ENCODE data around the gene GIPR. TPM values are rescaled to one million over a fixed set of nuclear protein-coding genes. Genes with fewer than 3 reads are reported as not detected.
A peak's percentile ranks its signal among the peaks of the same experiment; 100 is the strongest.

GIPR gene
- total and polyA plus RNA-seq, 2 experiments from 2014 or later, result 0.42 to 1.2 TPM

DNA sequence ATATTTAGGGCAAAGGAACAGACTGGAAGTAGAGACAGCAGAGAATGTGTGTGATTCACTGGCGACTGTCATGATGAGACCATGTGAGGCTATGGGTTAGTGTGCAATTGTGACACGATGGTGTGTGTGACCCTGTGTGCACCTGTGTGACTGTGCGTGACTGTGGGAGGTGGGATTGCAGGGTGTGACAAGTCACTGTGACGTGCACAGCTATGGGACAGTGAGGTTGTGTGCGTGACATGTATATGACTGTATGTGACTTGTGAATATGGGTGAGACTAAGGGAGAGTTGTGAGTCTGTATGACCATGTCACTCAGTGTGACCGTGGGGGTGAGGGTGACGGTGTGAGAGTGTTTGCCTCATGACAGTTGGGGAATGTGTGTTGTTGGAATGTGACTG lies 3.4 kb upstream of the GIPR start:
- no peak overlapping the region for H3K27ac Mint-ChIP-seq
- peaks cover 12% of the 10 kb centered on the region for H3K4me1 Mint-ChIP-seq
- Histone ChIP-seq H3K4me3 (no peak overlapping the region), H3F3A (replicated peaks; ENCODE audit: low read depth) (peaks cover 18% of the 10 kb centered on the region), H2AFZ (peak overlapping the region; percentile 59; the same call in 1 of the 2 replicates), H4K20me1 (replicated peaks; ENCODE audit: insufficient read depth) (no peaks in the 10 kb centered on the region), H3K36me3 (ENCODE audit: insufficient read depth) (no peaks in the 10 kb centered on the region), H3K79me2 (replicated peaks; ENCODE audit: insufficient read depth) (no peaks in the 10 kb centered on the region), H3K4me1 (ENCODE audit: insufficient read depth) (peaks cover 11% of the 10 kb centered on the region; the same call in 1 of the 2 replicates), H3K9me2 (ENCODE audit: insufficient read depth) (no peaks in the 10 kb centered on the region), H3K27ac (ENCODE audit: low read depth) (no peak overlapping the region), H3K27me3 (ENCODE audit: insufficient read depth) (peaks cover 27% of the 10 kb centered on the region), H3K4me2 (no peak overlapping the region)
- no peaks in the 10 kb centered on the region; the same call in 2 of the 3 replicates for H3K36me3 Mint-ChIP-seq (ENCODE audit: low read depth)
- TF ChIP-seq NANOG (IDR thresholded peaks at IDR 0.05; ENCODE audit: borderline replicate concordance) (no peak), ZNF114 (CRISPR knock-in tag; IDR thresholded peaks at IDR 0.05) (no peak), EZH2 (IDR thresholded peaks at IDR 0.05; ENCODE audit: low read depth, unreplicated experiment) (no peak), POLR2AphosphoS5 (IDR thresholded peaks at IDR 0.05; ENCODE audit: low read depth) (no peak), EZH2phosphoT487 (IDR thresholded peaks at IDR 0.05; ENCODE audit: unreplicated experiment) (no peak), ZNF331 (CRISPR knock-in tag; IDR thresholded peaks at IDR 0.05; ENCODE audit: low read depth) (no peak)
- TF ChIP-seq, protein P1, sequence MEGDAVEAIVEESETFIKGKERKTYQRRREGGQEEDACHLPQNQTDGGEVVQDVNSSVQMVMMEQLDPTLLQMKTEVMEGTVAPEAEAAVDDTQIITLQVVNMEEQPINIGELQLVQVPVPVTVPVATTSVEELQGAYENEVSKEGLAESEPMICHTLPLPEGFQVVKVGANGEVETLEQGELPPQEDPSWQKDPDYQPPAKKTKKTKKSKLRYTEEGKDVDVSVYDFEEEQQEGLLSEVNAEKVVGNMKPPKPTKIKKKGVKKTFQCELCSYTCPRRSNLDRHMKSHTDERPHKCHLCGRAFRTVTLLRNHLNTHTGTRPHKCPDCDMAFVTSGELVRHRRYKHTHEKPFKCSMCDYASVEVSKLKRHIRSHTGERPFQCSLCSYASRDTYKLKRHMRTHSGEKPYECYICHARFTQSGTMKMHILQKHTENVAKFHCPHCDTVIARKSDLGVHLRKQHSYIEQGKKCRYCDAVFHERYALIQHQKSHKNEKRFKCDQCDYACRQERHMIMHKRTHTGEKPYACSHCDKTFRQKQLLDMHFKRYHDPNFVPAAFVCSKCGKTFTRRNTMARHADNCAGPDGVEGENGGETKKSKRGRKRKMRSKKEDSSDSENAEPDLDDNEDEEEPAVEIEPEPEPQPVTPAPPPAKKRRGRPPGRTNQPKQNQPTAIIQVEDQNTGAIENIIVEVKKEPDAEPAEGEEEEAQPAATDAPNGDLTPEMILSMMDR (conservative IDR thresholded peaks at IDR 0.05; ENCODE audit: low read depth in 2 of 2), result no peak
- H3K4me3 Mint-ChIP-seq, result no peak overlapping the region
- no peaks in the 10 kb centered on the region for H3K9me3 Mint-ChIP-seq
- H3K27me3 Mint-ChIP-seq (ENCODE audit: insufficient read depth, low read depth, poor library complexity), result peaks cover 25% of the 10 kb centered on the region
- DNase-seq (ENCODE audit: low spot score) (no peak), ATAC-seq (no peak)

DNA sequence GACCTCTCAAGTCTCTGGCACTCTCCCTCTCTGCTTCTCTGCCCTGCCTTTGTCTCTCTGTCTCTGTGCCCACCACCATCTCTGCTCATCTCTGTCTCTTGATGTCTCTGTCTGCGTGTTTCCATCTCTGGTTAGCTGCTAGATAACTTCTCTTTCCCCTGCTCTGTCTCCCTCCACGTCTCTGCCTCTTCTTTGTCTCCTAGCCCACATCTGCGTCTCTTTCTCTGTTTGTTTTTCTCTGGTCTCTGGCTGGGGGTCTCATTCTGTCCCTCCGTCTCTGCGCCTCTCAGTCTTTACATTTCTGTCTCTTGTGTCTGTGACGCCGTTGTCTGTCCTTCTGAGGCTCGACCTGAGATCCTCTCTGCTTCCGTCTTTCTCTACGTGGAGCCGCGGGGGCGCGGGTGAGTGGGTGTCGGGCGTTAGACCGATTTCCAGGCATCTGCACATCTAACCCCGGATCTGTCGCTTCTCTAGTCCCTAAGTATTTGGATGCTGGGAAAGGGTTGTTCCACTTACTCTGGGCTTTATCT lies 386 bp downstream of the GIPR start:
- H3K4me3 ChIP-seq, result peak overlapping the region; percentile 78
- peaks cover 20% of the 10 kb centered on the region for H3F3A ChIP-seq (replicated peaks; ENCODE audit: low read depth)
- no peak overlapping the region for H3K27ac Mint-ChIP-seq
- DNase-seq (ENCODE audit: low spot score), result no peak
- peak overlapping the region; percentile 91 for H2AFZ ChIP-seq
- H3K4me3 Mint-ChIP-seq, result peak overlapping the region; percentile 71
- peaks cover 17% of the 10 kb centered on the region for H3K4me1 Mint-ChIP-seq
- peaks cover 39% of the 10 kb centered on the region for H3K27me3 Mint-ChIP-seq (ENCODE audit: insufficient read depth, low read depth, poor library complexity)
- no peaks in the 10 kb centered on the region; the same call in 2 of the 3 replicates for H3K9me3 Mint-ChIP-seq
- H4K20me1 ChIP-seq (replicated peaks; ENCODE audit: insufficient read depth), result no peaks in the 10 kb centered on the region
- H3K4me1 ChIP-seq (ENCODE audit: insufficient read depth), result peaks cover 16% of the 10 kb centered on the region; the same call in 1 of the 2 replicates
- no peak overlapping the region for H3K27ac ChIP-seq (ENCODE audit: low read depth)
- H3K36me3 ChIP-seq (ENCODE audit: insufficient read depth), result no peaks in the 10 kb centered on the region
- peak overlapping the region; percentile 90 for H3K4me2 ChIP-seq
- H3K79me2 ChIP-seq (replicated peaks; ENCODE audit: insufficient read depth), result no peaks in the 10 kb centered on the region
- H3K9me2 ChIP-seq (ENCODE audit: insufficient read depth), result no peaks in the 10 kb centered on the region
- no peak for ATAC-seq
- peaks cover 43% of the 10 kb centered on the region for H3K27me3 ChIP-seq (ENCODE audit: insufficient read depth)
- no peaks in the 10 kb centered on the region; the same call in 2 of the 3 replicates for H3K36me3 Mint-ChIP-seq (ENCODE audit: low read depth)
- no peak for TF ChIP-seq JUNB (IDR thresholded peaks at IDR 0.05; ENCODE audit: unreplicated experiment)
- TF ChIP-seq NANOG (IDR thresholded peaks at IDR 0.05; ENCODE audit: borderline replicate concordance), result no peak
- TF ChIP-seq ZNF331 (CRISPR knock-in tag; IDR thresholded peaks at IDR 0.05; ENCODE audit: low read depth), result no peak
- no peak for TF ChIP-seq REST (IDR thresholded peaks at IDR 0.05; ENCODE audit: unreplicated experiment)
- no peak for TF ChIP-seq CREB1 (CRISPR knock-in tag; IDR thresholded peaks at IDR 0.05; ENCODE audit: low read depth)
- no peak for TF ChIP-seq STAT1 (IDR thresholded peaks at IDR 0.05; ENCODE audit: unreplicated experiment)
- TF ChIP-seq ETS1 (IDR thresholded peaks at IDR 0.05), result no peak
- TF ChIP-seq EZH2 (IDR thresholded peaks at IDR 0.05; ENCODE audit: low read depth, unreplicated experiment), result no peak
- TF ChIP-seq, protein P1 (conservative IDR thresholded peaks at IDR 0.05; ENCODE audit: low read depth in 2 of 2), result no peak

Data from GM23338 (cell line).